ENCODE data around the gene CHCHD5.

The CHCHD5 gene

DNA sequence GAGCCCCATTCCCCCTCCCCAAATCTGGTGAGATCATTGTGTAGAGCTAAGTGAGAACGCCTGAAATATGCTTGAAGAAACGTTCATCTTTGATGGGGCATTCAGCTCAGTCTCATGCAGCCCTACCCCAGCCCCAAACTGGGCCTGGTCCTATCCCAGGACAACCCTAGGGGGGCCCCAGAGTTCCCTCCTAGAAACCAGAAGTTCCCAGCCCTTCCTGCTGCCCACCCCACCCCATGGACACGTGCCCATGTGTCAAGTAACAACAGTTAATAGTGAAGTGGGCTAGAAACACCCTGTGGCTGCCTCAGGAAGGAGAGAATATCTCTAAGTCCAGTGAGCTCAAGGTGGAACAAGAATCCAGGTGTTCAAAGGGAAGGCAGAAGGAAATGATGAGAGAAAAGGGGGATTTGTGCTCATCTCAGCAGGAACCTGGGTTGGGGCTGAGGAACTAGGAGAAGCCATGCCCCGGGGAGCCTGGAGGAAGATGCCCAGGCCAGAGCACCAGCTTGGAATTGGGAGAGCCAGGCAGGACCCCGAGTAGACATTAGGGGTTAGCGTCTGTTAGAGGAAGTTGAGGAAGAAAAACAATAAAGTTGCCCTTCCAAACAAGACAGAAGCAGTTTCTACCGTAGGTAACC lies 41.2 kb downstream of the CHCHD5 start:
- DNase-seq (ENCODE audit: low spot score), result no peak

DNA sequence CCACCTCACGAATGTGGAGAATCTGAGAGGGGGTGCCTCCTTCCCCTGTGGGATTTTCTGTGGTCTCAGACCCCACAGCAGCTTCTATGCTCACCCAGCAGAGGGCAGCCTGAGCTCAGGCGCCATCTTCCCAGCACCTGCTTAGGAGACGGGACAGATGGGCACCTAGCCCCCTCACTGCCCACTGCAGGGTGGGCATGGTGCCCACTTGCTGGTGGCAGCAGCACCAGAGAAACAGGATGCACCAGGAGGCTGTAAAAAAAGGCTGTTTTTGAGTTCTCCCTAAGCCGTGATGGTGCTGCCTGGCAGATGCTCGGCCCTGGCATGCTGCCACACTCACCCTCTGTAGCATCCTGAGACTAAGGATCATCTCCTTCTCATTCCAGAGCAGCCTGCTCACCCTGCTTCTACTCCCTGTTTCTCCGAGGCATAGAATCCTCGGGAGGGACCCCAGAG lies 42.2 kb downstream of the CHCHD5 start:
- peak; percentile 54 for DNase-seq (ENCODE audit: low spot score)

DNA sequence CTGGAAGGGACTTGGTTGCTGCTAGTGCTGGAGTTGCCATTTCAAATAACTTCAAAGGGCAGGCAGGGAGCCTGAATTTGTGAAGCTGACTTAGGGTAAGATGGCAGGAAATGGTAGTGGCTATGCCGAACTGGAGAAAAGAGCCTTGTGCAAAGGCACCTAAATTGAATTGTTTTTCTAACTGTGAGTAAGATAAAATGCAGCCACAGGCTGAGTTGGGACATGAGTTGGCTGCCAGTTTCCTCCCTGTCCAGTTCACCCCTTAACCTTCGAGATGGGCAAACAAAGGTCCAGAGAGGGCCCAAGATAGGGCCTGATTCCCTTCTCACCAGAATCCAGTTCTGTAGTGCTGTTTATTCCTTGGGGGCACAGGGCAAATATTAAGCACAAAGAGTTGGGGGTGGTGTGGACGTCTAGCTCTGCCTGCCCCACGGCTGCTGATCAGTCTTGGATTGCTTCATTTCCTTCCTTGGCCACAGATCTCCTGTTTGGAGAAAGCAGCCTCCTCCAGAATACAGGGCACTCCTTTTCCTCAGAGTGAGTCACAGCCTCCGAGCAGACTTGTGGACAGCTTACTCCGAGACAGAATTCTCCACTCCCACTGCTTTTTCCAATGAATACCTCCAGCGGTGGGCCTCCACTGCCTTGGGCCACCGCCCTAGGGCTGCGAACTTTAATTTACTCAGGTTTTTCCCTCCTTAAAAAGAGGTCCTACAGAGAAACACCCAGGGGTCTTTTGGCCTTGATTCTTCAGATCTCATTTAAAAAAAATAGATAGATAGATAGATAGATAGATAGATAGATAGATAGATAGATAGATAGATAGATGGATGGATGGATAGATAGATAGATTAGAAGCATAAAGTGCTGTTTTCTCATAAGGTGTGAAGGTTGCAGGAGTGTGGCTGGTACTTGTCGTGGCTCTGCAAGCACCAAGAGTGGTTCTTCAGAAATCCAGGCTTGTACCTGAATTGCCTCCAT lies 42.9 kb downstream of the CHCHD5 start:
- DNase-seq (ENCODE audit: low spot score), result peak; percentile 58

GRCh38 chr2:112629224-112629623 lies 44.8 kb downstream of the CHCHD5 start:
- no peak for DNase-seq (ENCODE audit: low spot score)

DNA sequence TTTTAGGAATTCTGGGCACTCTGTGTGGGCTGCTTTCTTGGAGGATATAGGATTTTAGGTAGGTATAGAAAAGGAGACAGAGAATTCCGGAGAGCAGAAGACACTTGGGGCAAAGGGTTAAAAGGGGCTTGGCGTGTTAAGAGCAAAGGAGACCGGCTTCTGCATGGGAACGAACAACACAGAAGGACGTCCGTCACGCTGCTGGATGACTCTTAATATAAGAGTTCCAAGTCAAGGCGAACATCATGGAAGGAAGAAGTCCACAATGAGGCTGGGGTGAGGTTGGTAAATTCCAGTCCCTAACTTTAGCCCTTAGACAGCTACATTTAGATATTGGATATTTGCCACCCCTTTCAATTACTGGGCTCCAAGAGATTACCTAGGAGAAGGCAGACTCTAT lies 45.4 kb downstream of the CHCHD5 start:
- no peak for DNase-seq (ENCODE audit: low spot score)

DNA sequence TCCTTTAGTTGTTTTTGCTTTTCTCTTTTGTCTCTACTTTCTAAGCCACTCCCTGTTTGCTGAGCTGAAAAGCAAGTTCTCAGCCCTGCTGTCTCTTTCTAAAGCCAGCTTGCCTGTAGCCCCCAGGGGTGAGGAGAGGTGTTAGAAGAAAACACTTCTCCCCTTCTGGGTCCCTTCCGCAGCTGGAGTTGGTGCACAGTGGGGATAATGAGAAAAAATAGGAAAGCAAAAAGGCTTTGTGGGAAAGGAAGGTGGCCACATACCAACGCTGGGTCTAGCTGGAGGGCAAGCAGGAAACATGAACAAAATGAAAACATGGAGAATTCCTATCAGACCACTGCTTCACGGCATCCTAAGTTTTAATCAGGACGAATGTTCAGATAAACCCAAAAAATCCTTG lies 45.9 kb downstream of the CHCHD5 start:
- DNase-seq (ENCODE audit: low spot score), result no peak

DNA sequence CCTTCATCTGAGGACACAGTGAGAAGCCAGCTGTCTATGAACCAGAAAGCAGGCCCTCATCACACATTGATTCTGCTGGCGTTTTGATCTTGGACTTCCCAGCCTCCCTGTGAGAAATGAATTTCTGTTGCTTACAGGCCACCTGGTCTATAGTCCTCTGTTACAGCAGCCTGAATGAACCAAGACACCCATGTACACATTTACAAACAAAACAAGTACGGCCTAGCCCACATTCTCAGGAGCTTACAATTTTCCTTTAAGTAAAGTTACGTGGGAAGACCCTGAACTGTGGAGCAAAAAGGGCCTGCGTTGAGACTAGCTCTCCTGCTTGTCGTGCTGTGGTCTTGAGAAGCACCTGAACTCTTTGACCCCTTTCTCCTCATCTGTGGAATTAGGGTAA lies 49.3 kb downstream of the CHCHD5 start:
- DNase-seq (ENCODE audit: low spot score), result no peak

DNA sequence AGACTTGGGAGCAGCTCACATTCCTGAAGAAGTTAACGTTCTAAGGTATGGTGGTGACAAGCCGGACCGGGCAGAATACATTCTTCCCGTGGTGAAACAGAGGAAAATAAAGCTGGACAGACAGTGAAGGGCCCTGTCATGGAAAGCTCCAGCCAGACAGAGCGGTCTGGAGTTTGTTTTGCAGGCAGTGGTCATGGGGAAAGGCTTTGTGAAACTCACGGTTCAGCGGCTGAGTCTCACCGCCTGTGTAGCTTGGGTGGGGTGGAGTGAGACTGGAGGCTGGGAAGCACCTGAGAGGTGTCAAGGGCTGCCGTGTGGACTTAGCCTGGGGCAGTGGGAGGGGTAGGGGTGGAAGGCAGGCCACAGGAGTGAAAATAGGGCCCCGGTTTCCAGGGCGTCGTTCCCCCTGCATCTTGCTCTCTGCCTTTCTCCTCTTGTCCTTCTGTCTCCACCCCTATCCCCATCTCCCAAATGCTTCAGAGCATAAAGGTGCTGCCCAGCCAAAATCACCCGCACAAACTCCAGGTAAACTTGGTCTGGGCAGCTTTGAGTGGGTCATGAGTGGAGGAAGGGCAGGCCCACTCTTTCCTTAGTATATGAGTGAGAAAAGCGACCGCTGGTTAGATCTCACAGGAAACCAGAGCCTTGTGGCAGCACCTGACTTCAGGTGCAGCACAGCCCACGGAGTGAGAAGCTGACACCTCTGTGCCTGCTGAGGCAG lies 49.9 kb downstream of the CHCHD5 start:
- no peak for DNase-seq (ENCODE audit: low spot score)

DNA sequence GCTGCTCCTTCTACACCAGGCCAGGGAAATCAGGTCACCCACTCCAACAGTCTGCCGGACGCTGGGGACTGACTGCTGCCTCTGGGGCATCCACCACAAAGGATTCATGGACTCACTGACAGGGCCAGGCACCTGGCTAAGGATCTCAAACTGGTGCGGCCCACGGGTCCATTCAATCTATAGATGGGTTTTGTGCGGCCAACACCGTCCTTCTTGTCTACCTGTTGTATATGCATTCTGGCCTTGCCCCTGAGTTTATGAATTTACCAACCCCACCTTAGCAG lies 50.4 kb downstream of the CHCHD5 start:
- no peak for DNase-seq (ENCODE audit: low spot score)

GRCh38 chr2:112636605-112637288 lies 52.3 kb downstream of the CHCHD5 start:
- no peak for DNase-seq (ENCODE audit: low spot score)

DNA sequence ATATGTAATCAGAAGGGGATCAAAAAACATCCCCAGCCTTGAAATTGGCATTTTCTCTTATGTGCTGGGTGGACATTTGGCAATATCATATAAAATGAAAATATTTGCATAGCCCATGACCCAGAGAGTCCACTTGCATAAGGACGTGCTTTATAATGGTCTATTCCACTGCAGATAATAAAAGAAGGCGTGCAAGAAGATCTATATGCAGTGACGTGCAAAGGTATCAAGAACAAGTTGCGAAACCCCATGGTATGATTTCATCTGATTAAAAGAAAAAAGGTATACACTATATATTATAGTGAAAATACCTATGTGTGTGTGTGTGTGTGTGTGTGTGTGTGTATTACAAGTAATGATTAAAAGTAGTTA lies 52.9 kb downstream of the CHCHD5 start:
- DNase-seq (ENCODE audit: low spot score), result no peak

All from LoVo (cell line).